Measurements from ENCODE around the gene CDK6. TPM values are rescaled to one million over a fixed set of nuclear protein-coding genes. Genes with fewer than 3 reads are reported as not detected.
"Not testable (repeated sequence)": the region's sequence is repeated elsewhere in the genome, so short reads cannot be mapped to it uniquely, and the experiment has no call there.

CDK6 gene
- 37.0 and 50.3 TPM in 2 replicates for total RNA-seq

GRCh38 chr7:92836489-92836999 is at the start of gene CDK6:
Gene CDK6 (minus strand): TSS chr7:92836573. CDS start chr7:92833323, 3,250 bp downstream.
- DNase-seq (ENCODE audit: low read depth in 2 of 2): peak in 1 of 2 donors; percentile 71

DNA sequence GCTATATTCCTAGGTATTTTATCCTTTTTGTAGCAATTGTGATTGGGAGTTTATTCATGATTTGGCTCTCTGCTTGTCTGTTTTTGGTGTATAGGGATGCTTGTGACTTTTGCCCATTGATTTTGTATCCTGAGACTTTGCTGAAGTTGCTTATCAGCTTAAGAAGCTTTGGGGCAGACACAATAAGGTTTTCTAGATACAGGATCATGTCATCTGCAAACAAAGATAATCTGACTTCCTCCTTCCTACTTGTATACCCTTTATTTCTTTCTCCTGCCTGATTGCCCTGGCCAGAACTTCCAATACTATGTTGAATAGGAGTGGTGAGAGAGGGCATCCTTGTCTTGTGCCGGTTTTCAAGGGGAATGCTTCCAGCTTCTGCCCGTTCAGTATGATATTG is 49.7 kb upstream of the CDK6 start:
- DNase-seq (ENCODE audit: low read depth in 2 of 2): not testable (repeated sequence)

GRCh38 chr7:92884218-92884617 is 47.8 kb upstream of the CDK6 start:
- DNase-seq (ENCODE audit: low read depth in 2 of 2): no peak

DNA sequence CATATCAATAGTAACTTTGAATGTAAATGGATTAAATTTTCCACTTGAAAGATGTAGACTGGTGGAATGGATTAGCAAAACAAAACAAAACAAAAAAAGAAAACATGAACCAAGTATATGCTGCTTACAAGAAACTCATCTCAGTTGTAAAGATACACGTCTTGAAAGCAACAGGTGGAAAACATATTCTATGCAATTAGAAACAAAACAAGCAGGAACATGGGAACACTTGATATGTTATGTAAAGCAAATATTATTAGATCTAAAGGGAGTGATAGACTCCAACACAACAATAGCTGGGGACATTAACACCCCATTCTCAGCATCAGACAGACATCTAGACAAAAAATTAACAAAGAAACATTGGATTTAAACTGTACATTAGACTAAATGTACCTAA is 46.4 kb upstream of the CDK6 start:
- no peak for DNase-seq (ENCODE audit: low read depth in 2 of 2)

DNA sequence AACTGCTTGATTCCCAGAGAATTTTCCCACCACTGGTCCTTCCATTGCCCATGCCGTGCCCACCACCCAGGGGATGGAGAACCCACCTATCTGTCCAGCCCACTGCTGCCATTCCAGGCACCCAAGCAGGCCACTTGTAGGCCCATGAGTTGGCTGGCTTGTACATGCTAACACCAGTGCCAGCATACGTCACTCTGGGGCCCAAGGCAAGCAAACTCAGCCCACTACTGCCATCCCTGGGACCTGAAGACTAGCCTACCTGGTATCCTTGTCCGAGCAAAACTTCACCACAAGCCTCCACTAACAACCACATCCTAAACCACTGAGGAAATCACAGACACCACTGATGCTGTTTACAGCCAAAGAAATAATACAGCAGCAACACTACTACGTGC is 44.7 kb upstream of the CDK6 start:
- peak in 1 of 2 donors; percentile 2 for DNase-seq (ENCODE audit: low read depth in 2 of 2)

DNA sequence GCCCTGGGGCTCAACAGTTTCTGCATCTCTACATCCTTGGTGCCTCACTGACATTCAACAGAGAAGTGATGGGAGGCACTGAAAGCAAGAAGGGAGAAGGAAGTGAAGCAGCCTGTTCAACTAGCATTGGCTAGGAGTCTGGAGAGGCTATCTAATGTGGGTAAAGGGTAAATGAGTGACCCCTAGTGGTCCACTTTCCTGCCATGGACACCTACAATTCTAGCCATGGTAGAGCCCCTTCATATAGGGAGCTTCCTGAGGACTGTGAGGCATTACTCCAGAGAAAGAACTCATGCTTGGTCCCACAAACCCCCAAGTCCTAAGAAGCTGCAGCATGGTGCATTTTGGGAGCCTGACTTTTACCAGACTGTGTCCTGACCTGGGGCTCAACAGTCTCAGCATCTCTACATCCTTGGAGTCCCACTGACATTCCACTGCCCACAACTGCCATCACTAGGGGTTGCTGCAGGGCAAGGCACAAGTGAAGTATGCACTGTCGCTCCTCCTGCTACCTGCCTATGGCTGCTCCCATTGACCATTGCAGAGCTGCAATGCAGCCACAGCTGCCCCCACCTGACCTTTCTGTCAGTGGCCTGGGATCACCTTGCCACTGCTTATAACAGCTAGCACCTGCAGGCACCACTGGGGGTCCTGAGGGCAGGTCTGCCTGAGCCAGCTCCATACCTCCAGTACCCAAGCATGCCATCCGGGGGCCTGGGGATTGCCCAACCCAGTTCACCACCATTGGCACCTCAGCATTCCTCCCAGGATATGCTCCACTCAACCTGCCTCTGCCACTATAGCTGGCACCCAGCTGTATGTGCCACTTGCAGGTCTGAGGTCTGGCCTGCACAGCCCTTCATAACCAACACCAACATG is 44.1 kb upstream of the CDK6 start:
- peak; percentile 5 to 41 for DNase-seq (ENCODE audit: low read depth in 2 of 2)

DNA sequence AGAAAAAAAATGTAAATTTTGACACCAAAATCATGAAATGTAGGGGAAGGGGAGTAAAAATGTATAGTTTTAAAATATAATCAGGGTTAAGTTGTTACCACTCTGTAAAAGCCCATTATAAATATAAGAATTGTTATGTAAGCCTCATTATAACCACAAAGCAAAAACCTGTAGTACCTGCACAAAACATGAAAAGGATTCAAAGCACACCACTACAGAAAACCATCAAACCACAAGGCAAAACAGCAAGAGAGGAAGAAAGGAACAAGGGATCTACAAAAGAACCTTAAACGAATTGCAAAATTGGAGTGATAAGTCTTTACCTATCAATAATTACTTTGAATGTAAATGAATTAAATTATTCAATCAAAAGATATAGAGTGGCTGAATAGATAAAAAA is 41.0 kb upstream of the CDK6 start:
- DNase-seq (ENCODE audit: low read depth in 2 of 2): no peak

DNA sequence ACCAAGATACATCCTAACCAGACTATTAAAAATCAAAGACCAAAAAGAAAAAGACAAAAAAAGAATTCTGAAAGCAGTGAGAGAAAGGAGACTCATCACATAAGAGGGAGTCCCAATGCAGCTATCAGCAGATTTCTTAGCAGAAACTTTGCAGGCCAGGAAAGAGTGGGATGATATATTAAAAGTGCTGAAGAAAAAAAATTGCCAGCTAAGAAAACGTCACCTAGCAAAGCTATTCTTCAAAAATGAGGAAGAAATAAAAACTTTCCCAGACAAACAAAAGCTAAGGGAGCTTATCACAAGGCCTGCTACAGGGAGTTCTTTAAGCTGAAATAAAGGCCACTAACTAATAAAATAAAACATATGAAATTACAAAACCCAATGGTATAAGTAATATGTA is 40.5 kb upstream of the CDK6 start:
- DNase-seq (ENCODE audit: low read depth in 2 of 2): no peak

GRCh38 chr7:92875719-92876118 is 39.3 kb upstream of the CDK6 start:
- DNase-seq (ENCODE audit: low read depth in 2 of 2): no peak

GRCh38 chr7:92875173-92875572 is 38.8 kb upstream of the CDK6 start:
- no peak for DNase-seq (ENCODE audit: low read depth in 2 of 2)

GRCh38 chr7:92874567-92874966 is 38.2 kb upstream of the CDK6 start:
- DNase-seq (ENCODE audit: low read depth in 2 of 2): peak; percentile 14 to 89

DNA sequence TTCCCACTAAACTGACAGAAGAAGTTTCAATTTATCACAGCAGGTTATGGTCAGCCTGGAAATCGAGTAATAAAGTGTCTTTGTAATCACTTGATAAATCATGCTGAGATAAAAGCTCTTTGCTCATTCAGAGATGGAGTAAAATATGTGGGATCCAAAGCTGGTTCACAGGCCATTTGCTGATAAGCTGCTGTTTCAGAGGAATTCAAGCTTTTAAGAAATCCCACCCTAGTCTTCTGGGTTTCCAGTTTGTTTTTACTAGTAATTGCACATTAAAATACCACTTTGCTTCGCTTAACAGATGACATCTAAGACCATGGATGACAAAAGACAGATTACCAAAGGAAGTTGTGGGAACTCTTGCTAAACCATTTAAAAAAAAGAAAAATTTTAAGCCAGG is 37.4 kb upstream of the CDK6 start:
- DNase-seq (ENCODE audit: low read depth in 2 of 2): no peak

DNA sequence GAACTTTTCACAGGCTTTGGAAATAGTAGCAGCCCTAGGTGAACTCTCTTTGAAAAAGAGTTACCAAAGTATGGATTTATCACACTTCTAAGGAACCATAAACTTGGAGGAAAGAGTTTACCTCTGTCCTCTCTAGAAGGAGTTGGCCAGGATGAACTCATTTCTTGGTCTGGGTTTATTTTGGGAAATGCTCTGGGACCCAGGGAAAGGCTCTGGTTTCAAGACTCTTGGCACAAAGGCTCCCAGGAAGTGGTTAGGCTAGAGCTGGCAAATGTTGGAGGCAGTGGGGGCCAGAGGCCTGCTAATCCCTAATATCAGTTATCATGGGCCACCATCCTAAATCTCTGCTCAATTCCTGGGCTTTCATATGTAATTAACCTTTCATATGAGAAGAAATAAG is 36.3 kb upstream of the CDK6 start:
- no peak for DNase-seq (ENCODE audit: low read depth in 2 of 2)

GRCh38 chr7:92868683-92869293 is 32.4 kb upstream of the CDK6 start:
- no peak for DNase-seq (ENCODE audit: low read depth in 2 of 2)

- DNase-seq (ENCODE audit: low read depth in 2 of 2): peak; percentile 4 to 17
Observed at GRCh38 chr7:92864169-92864568, 27.8 kb upstream of the CDK6 start.

DNA sequence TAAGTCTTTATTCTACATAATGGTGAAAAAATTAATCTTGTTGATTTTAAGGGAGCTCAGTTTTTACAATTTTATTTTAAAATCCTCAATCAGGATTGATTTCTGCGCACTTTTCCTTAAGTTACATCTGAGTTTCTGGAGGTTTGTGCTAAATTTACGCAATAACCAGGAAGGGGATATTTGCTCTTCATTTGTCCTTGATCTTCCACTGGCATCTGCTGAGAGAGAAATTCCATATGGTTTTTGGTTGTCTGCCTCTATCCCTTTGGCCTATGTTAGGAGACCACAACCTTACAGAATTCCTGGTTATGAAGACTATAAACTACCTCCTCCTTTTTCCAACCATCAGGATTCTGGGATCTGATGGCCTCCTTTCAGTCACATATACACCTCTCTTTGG is 20.1 kb upstream of the CDK6 start:
- no peak for DNase-seq (ENCODE audit: low read depth in 2 of 2)

- DNase-seq (ENCODE audit: low read depth in 2 of 2): no peak
Observed at GRCh38 chr7:92854501-92855238, 18.3 kb upstream of the CDK6 start.

DNA sequence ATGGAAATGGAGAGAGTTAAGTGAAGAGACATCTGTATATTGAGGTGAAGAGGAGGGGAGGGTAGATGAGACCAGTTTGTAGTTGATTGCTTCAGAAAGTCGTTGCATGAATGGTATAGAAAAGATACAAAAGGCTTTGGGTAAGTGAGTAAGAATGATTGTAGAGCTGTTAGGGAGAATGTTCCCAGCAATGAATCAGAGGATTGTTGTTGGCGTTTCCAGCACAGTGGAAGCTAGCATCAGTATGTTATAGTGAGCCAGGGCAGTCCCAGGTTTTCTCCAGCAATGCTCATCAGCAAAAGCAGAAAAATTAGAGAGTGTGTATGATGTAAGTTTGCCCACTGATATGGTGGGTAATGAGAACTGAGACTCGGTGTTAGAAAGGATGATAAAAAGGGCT is 15.4 kb upstream of the CDK6 start:
- DNase-seq (ENCODE audit: low read depth in 2 of 2): no peak

DNA sequence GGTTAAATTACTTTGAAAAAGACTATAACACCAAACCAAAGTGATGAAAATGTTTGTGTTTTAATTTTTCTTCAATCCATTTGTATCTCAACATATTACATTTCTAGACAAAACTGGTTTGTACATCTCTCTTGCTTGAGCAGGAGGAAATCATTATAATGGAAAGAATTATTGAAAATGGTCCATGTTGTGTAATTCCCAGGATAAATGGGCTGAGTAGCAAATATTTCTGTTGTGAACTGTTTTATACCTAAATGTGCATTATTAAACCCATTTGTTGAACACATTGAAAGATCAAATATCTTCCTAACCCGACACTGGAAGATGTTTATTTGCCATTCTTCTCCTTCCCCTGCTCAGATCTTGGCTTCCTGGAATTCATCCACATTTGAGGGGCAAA is 14.1 kb upstream of the CDK6 start:
- DNase-seq (ENCODE audit: low read depth in 2 of 2): no peak

DNA sequence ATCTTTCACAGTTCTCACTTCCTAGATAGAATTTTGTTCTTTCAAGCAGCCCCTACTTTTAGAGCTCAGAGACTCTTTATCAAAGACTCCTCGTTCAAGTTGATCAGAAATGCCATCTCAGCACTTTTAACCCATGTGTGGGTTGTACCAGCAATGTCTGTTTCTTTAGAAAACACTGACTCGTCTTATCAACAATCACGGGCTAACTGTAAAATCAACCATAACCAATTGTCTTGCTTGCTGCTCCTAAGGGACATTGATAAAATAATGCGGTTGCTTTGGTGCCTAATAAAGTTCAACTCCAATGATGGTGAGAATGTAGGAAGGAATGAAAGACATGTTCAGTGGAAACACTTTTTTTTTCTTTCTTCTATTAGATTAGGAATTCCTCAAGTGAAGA is 12.9 kb upstream of the CDK6 start:
- DNase-seq (ENCODE audit: low read depth in 2 of 2): no peak

DNA sequence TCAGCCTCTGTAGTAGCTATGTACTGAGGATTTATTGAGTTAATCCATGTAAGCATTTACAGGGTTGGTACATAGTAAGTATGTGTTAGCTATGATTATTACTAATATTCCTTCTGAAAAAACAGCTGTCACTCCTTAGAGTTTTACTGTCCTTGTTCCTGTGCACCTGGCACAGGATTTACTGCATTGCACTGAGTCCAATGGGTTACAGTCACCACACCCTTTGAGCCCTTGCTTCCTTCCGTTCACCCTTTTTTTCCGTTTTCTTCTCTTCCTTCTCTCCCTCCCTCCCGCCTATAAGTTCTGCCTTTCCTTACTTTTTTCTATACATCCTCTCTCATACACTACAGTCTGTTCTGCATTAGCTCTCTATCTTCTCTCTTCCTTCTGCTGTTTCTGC is 12.5 kb upstream of the CDK6 start:
- no peak for DNase-seq (ENCODE audit: low read depth in 2 of 2)

DNA sequence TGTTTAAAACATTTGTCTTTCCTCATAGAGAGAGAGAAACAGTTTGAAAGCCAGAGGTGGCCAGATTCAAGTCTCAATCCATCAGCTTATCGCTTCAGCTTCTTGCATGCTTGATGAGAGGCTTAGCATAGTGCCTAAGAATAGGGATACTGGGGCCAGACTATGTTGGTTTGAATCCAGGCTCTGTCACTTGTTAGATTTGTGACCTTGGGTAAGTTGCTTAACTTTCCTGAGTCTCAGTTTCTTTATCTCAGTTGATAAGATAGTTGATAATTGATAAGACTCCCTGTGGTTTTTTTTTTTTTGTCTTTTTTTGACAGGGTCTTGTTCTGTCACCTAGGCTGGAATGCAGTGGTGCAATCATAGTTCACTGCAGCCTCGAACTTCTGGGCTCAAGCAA is 12.1 kb upstream of the CDK6 start:
- no peak for DNase-seq (ENCODE audit: low read depth in 2 of 2)
